ENCODE measurements around the gene GORASP2. TPM values are rescaled to one million over a fixed set of nuclear protein-coding genes. Genes with fewer than 3 reads are reported as not detected.

GORASP2 gene
- total RNA-seq, 1 experiment from 2014 or later: 87.9 TPM

- H3K9ac ChIP-seq (ENCODE audit: low read length): no peak overlapping the region
- no peak for TF ChIP-seq EZH2phosphoT487 (IDR thresholded peaks at IDR 0.05; ENCODE audit: borderline replicate concordance)
- no peak for TF ChIP-seq EZH2 (IDR thresholded peaks at IDR 0.05)
- no peak for TF ChIP-seq CEBPB (IDR thresholded peaks at IDR 0.05; ENCODE audit: low read depth)
- TF ChIP-seq ATF3 (IDR thresholded peaks at IDR 0.05): no peak
- no peak for TF ChIP-seq EGR1 (IDR thresholded peaks at IDR 0.05; ENCODE audit: low read depth)
- no peak for TF ChIP-seq SRF (IDR thresholded peaks at IDR 0.05; ENCODE audit: low read depth)
- no peak for TF ChIP-seq CTCF (IDR thresholded peaks at IDR 0.05 in 2 of 3, conservative IDR thresholded peaks at IDR 0.05 in 1 of 3; ENCODE audit: borderline replicate concordance in 1 of 3, insufficient read depth in 1 of 3, low read depth in 2 of 3, low read length in 2 of 3)
- no peak for TF ChIP-seq RAD21 (IDR thresholded peaks at IDR 0.05; ENCODE audit: low read depth)
- no peak for TF ChIP-seq ZFX (IDR thresholded peaks at IDR 0.05)
- no peak for TF ChIP-seq ZBTB33 (IDR thresholded peaks at IDR 0.05; ENCODE audit: extremely low read depth, insufficient replicate concordance, low read length)
- TF ChIP-seq MAX (IDR thresholded peaks at IDR 0.05): no peak
- no peak for TF ChIP-seq SP1 (IDR thresholded peaks at IDR 0.05; ENCODE audit: low read depth)
- no peak for TF ChIP-seq SIN3A (IDR thresholded peaks at IDR 0.05; ENCODE audit: low read depth)
- RAD21 ChIA-PET (ENCODE audit: low non-redundant PET in 1 of 2, low total read pairs in 2 of 2, uncharacterized antibody in 2 of 2, unreplicated experiment in 2 of 2): no interaction called here
- intact Hi-C loops (cut with micrococcal nuclease): no loop called here
- no peaks in the 10 kb centered on the region for H3K4me1 ChIP-seq (ENCODE audit: control insufficient read depth in 1 of 2, insufficient read depth in 2 of 2, low read length in 2 of 2)
- H2AFZ ChIP-seq (ENCODE audit: low read depth, low read length, poor library complexity, severe bottlenecking): no peak overlapping the region
- H3K9me2 ChIP-seq (ENCODE audit: insufficient read depth): no peaks in the 10 kb centered on the region
- CTCF ChIA-PET: no interaction called here
- H3K27ac ChIP-seq (ENCODE audit: low read depth, low read length): no peak overlapping the region
- H3K9me3 ChIP-seq (ENCODE audit: control insufficient read depth in 1 of 2, insufficient read depth in 1 of 2, low read depth in 1 of 2, low read length in 2 of 2): no peaks in the 10 kb centered on the region
- H3K4me2 ChIP-seq (ENCODE audit: low read length): no peak overlapping the region
- no peak for ATAC-seq
- POLR2A ChIA-PET: no interaction called here
- no TSS peak for BruUV-seq (replicated peaks)
- H3K36me3 ChIP-seq (ENCODE audit: control insufficient read depth in 1 of 2, insufficient read depth in 2 of 2, low read length in 2 of 2): peaks cover 0 to 4% of the 10 kb centered on the region in 2 experiments; a peak in 1 of 4 replicates
- no peaks in the 10 kb centered on the region for H3K79me2 ChIP-seq (ENCODE audit: insufficient read depth, low read length)
- H3K4me3 ChIP-seq (replicated peaks in 1 of 2; ENCODE audit: low read depth in 1 of 2, low read length in 2 of 2): no peak overlapping the region
- DNase-seq (ENCODE audit: low read depth, low spot score): no peak
- H4K20me1 ChIP-seq (ENCODE audit: insufficient read depth): no peaks in the 10 kb centered on the region
- H3K27me3 ChIP-seq (ENCODE audit: insufficient read depth, low read length): no peaks in the 10 kb centered on the region
Measured at GRCh38 chr2:170999654-171000053, 70.6 kb downstream of the GORASP2 start.
